Measurements from ENCODE around the gene LRP1. TPM values are rescaled to one million over a fixed set of nuclear protein-coding genes. Genes with fewer than 3 reads are reported as not detected.
A peak's percentile ranks its signal among the peaks of the same experiment; 100 is the strongest.

The LRP1 gene
- total RNA-seq, 1 experiment from 2014 or later, result 9.0 TPM

DNA sequence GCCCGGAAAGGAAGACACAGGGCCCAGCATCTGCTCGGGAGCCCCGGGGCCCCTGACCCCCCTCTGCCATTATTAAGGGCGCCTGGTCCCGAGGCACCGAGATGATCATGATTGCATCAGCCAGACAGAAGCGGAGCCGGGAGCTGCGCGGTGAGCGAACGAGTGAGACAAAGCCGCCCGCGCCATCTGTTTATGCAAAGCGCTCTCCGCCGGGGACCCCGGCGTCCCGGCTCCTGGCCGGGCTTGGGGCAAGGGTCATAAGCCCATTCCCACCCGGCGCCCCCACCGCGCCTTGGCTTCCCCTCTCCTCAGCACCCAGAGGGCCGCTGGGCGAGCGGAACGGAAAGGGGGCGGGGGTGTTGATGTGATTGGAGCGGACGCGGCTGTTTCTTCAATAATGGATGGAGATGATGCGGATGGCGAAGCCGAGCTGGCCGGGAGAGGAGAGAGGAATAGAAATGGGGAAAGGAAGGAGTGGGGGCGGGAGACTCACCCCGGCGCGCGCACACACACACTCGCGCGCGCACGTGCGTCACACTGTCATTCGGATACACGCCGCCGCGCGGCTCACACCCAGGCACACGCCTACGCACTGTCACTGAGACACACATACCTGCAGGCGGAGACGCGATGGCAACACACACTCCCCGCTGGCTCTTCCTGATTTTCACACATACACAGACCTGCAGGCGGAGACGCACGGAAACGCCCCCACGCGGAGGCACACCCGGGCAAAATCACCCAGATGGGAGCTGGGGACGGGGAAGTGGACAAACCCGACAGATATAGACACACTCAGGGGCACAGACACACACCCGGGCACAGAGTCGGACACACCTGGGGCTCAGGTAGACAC, 112.0 kb downstream of the LRP1 start:
- H3K4me1 ChIP-seq (ENCODE audit: control insufficient read depth, insufficient read depth, low read length), result peaks cover 21% of the 10 kb centered on the region
- DNase-seq (ENCODE audit: low read depth, low spot score), result no peak
- H3K36me3 ChIP-seq (ENCODE audit: control insufficient read depth, insufficient read depth, low read length), result no peaks in the 10 kb centered on the region
- no peaks in the 10 kb centered on the region for H3K9me3 ChIP-seq (ENCODE audit: control insufficient read depth, insufficient read depth, low read depth, low read length)
- peaks cover 2% of the 10 kb centered on the region; the same call in 1 of the 2 replicates for H3K27me3 ChIP-seq (ENCODE audit: control insufficient read depth, insufficient read depth, low read length)
- in situ Hi-C loops (cut with HindIII; ENCODE audit: low pct_unique_long_range_greater_than_20kb, low sequenced_read_pairs) (no loop called here), intact Hi-C loops (cut with micrococcal nuclease; ENCODE audit: unreplicated experiment) (no loop called here)
- TF ChIP-seq, protein P1, sequence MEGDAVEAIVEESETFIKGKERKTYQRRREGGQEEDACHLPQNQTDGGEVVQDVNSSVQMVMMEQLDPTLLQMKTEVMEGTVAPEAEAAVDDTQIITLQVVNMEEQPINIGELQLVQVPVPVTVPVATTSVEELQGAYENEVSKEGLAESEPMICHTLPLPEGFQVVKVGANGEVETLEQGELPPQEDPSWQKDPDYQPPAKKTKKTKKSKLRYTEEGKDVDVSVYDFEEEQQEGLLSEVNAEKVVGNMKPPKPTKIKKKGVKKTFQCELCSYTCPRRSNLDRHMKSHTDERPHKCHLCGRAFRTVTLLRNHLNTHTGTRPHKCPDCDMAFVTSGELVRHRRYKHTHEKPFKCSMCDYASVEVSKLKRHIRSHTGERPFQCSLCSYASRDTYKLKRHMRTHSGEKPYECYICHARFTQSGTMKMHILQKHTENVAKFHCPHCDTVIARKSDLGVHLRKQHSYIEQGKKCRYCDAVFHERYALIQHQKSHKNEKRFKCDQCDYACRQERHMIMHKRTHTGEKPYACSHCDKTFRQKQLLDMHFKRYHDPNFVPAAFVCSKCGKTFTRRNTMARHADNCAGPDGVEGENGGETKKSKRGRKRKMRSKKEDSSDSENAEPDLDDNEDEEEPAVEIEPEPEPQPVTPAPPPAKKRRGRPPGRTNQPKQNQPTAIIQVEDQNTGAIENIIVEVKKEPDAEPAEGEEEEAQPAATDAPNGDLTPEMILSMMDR (IDR thresholded peaks at IDR 0.05), result 0 out of 2 replicates have a peak, but pooled peaks have one; percentile 9
- TF ChIP-seq, protein P2, sequence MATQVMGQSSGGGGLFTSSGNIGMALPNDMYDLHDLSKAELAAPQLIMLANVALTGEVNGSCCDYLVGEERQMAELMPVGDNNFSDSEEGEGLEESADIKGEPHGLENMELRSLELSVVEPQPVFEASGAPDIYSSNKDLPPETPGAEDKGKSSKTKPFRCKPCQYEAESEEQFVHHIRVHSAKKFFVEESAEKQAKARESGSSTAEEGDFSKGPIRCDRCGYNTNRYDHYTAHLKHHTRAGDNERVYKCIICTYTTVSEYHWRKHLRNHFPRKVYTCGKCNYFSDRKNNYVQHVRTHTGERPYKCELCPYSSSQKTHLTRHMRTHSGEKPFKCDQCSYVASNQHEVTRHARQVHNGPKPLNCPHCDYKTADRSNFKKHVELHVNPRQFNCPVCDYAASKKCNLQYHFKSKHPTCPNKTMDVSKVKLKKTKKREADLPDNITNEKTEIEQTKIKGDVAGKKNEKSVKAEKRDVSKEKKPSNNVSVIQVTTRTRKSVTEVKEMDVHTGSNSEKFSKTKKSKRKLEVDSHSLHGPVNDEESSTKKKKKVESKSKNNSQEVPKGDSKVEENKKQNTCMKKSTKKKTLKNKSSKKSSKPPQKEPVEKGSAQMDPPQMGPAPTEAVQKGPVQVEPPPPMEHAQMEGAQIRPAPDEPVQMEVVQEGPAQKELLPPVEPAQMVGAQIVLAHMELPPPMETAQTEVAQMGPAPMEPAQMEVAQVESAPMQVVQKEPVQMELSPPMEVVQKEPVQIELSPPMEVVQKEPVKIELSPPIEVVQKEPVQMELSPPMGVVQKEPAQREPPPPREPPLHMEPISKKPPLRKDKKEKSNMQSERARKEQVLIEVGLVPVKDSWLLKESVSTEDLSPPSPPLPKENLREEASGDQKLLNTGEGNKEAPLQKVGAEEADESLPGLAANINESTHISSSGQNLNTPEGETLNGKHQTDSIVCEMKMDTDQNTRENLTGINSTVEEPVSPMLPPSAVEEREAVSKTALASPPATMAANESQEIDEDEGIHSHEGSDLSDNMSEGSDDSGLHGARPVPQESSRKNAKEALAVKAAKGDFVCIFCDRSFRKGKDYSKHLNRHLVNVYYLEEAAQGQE (IDR thresholded peaks at IDR 0.05; ENCODE audit: insufficient read depth in 1 of 2, low read depth in 2 of 2, low read length in 1 of 2), result no peak
- no peak for TF ChIP-seq TCF7L2 (IDR thresholded peaks at IDR 0.05; ENCODE audit: low read depth, low read length)
- peak overlapping the region; percentile 56 to 67 for H3K4me3 ChIP-seq (ENCODE audit: low read depth in 2 of 2, low read length in 2 of 2)
- ATAC-seq, result 0 out of 2 replicates have a peak, but pooled peaks have one; percentile 9
- H3K27ac ChIP-seq (ENCODE audit: low read length), result peak overlapping the region; percentile 63; the same call in 1 of the 2 replicates
- BruUV-seq (replicated peaks), result no TSS peak
- CTCF ChIA-PET, result interaction anchor here (0.7 to 2.7 kb wide), 8 partner anchors 11 to 61 kb away, joined by 3 to 17 read pairs (median 3); partner anchors contain the start of gene SHMT2
- POLR2A ChIA-PET, result no interaction called here

DNA sequence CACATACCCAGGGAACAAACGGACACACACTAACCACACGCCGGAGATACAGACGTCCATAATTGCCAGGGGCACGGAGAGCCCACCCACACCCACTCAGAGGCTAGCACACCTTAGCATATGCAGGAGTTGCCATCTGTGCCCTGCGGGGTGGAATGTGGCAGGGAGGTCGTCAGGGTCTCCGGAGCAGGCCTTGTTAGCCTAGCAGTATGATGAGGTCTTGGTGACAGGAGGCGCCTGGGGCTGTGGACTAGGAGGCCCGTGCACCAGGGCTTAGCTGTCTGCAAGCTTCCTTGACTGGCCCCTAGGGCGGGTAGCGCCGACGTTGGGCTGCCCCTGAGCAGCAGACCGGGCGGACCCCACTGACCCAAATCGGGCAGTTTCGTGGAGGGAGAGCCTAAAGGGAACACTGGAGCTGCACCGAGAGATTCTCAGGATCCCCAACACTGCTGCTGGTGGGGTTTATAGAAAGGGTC, 112.7 kb downstream of the LRP1 start:
- Histone ChIP-seq H3K27me3 (ENCODE audit: control insufficient read depth, insufficient read depth, low read length) (peaks cover 2% of the 10 kb centered on the region; the same call in 1 of the 2 replicates), H3K4me3 (ENCODE audit: low read depth in 2 of 2, low read length in 2 of 2) (peak overlapping the region; percentile 56 to 67)
- in situ Hi-C loops (cut with HindIII; ENCODE audit: low pct_unique_long_range_greater_than_20kb, low sequenced_read_pairs), result no loop called here

More for the DNA sequence above, 112.7 kb downstream of the LRP1 start:
- no peaks in the 10 kb centered on the region for H3K36me3 ChIP-seq (ENCODE audit: control insufficient read depth, insufficient read depth, low read length)
- no TSS peak for BruUV-seq (replicated peaks)
- CTCF ChIA-PET, result interaction anchor here (0.7 to 1.1 kb wide), 4 partner anchors 11 to 35 kb away, joined by 3 to 6 read pairs (median 3); partner anchors contain the start of gene SHMT2
- no peaks in the 10 kb centered on the region for H3K9me3 ChIP-seq (ENCODE audit: control insufficient read depth, insufficient read depth, low read depth, low read length)
- DNase-seq (ENCODE audit: low read depth, low spot score) (no peak), ATAC-seq (peak; percentile 43)
- no peak overlapping the region for H3K27ac ChIP-seq (ENCODE audit: low read length)
- intact Hi-C loops (cut with micrococcal nuclease; ENCODE audit: unreplicated experiment), result no loop called here
- POLR2A ChIA-PET, result no interaction called here
- H3K4me1 ChIP-seq (ENCODE audit: control insufficient read depth, insufficient read depth, low read length), result peaks cover 21% of the 10 kb centered on the region
- TF ChIP-seq, protein P2 (IDR thresholded peaks at IDR 0.05; ENCODE audit: insufficient read depth in 1 of 2, low read depth in 2 of 2, low read length in 1 of 2), result no peak
- TF ChIP-seq POLR2AphosphoS5 (IDR thresholded peaks at IDR 0.05; ENCODE audit: low read depth, low read length) (no peak), SIN3A (IDR thresholded peaks at IDR 0.05; ENCODE audit: borderline replicate concordance, insufficient read depth, low read depth, low read length) (no peak), TCF7L2 (IDR thresholded peaks at IDR 0.05; ENCODE audit: low read depth, low read length) (no peak)
- TF ChIP-seq, protein P1 (IDR thresholded peaks at IDR 0.05), result no peak
